ENCODE data around the gene TMEM174. TPM values are rescaled to one million over a fixed set of nuclear protein-coding genes. Genes with fewer than 3 reads are reported as not detected.

The TMEM174 gene, protein sequence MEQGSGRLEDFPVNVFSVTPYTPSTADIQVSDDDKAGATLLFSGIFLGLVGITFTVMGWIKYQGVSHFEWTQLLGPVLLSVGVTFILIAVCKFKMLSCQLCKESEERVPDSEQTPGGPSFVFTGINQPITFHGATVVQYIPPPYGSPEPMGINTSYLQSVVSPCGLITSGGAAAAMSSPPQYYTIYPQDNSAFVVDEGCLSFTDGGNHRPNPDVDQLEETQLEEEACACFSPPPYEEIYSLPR
- not detected for total RNA-seq

DNA sequence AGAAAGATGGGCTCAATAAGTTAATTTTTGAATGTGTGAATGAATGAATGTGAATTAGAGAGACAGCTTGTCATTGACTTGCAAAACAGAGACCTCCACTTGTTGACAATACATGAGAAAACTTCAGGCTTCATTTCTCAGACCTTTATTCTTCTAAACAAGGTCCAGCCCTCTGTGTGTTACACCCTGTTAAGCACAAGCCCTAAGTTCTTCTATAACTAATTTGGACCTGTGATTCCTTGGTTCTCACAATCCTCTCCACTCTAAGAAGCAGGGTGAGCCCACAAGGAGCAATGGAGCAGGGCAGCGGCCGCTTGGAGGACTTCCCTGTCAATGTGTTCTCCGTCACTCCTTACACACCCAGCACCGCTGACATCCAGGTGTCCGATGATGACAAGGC, at the start of gene TMEM174:
TMEM174 (plus strand) TSS at position 243 of the 400 bp plus-strand sequence; CDS start at position 294, 51 bp downstream.
- DNase-seq (ENCODE audit: low spot score in 2 of 2) (no peak), FAIRE-seq (no peak)

DNA sequence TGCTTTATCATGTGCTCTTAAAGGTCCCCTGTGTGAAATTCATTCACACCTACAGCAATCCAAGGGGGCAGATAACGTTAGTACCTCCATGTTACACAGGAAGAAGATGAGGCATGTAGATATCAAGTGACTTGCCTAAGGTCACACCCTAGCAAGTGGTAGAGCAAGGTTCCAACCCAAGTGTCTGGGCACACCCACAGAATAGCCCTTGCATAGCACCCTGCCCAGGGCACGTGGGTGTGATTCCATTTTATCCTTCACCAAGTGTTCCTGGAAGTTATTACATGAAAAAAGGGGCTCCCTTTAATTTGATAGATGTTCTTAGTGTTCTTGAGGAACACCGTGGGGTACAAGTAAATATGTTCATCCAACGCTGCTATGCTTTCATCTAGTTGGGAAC, 47.7 kb upstream of the TMEM174 start:
- DNase-seq (ENCODE audit: low spot score in 2 of 2), result no peak
- FAIRE-seq, result no peak

DNA sequence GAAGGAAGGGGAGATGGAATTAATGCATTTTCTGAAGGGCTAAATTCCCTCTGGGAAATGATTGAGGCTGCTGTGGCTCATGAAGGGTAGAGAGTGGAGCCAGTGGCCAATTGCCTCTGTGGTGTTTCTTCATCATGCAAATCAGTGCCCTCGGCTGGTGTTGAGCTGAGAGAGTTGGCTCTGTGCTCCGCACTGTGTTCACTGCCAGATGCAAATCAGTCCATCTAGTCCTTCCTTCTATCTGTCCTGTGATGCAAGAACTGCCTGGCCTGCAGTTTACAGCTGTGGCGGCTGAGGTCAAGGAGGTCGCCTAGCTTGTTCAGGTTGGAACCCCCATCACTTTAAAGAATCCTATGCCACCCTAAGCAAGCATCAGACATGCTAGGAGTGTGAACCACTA, 46.6 kb upstream of the TMEM174 start:
- no peak for DNase-seq (ENCODE audit: low spot score in 2 of 2)
- no peak for FAIRE-seq

DNA sequence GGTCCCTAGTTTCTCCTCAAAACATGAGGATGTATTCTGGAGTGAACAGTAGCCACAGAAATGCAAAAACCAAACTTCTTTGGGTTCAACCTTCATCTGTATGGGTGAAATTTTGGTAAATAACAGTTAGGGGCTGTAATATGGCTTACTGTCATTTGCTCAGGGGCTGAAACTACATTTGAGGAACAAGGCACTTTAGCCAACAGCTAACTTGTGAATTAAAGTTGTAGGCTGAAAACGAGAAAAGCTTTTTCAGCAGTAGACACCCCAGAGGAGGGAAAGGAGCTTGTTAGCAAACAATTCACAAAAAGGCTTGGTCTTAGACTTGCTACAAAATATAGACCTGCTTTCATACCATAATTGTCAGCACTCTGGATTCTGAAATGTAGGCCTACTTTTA, 46.0 kb upstream of the TMEM174 start:
- FAIRE-seq (no peak), DNase-seq (ENCODE audit: low spot score in 2 of 2) (no peak)

DNA sequence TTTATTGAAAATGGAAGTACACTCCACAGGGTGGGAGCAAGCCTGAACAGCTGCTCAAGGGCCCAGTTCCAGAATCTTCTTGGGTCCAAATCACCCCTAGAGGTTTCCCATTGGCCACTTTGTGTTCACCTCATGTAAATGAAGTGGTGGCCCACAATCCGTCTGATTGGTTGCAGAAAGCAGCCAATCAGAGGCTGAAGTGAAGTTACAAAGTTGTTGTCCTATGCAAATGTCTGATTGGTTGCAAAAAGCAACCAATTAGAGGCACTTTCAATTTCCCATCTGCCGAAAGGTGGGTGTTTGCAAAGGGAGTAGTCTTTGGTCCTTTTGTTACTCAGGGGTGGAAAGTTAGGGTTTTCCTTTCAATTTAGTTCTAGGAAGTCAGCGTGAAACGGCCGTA, 43.9 kb upstream of the TMEM174 start:
- DNase-seq (ENCODE audit: low spot score in 2 of 2), result no peak
- FAIRE-seq, result no peak

DNA sequence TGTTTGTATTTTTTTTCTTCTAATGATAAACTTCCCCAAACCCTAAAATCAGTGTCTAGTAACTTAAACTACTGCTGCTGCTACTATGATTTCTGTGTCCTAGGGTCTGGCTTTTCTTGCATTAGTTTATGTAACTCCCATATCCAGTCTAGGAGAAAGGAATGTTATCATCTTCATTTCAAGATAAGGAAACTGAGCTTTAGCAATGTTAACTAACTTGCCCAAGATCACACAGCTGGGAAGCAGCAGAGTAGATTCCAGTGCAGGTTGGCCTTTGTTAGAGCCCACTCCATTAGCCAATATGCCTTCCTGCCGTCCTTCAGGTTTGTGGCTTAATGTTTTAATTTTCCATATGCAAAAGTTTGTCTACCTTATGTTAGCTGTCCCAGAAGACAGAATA, 42.2 kb upstream of the TMEM174 start:
- no peak for FAIRE-seq

DNA sequence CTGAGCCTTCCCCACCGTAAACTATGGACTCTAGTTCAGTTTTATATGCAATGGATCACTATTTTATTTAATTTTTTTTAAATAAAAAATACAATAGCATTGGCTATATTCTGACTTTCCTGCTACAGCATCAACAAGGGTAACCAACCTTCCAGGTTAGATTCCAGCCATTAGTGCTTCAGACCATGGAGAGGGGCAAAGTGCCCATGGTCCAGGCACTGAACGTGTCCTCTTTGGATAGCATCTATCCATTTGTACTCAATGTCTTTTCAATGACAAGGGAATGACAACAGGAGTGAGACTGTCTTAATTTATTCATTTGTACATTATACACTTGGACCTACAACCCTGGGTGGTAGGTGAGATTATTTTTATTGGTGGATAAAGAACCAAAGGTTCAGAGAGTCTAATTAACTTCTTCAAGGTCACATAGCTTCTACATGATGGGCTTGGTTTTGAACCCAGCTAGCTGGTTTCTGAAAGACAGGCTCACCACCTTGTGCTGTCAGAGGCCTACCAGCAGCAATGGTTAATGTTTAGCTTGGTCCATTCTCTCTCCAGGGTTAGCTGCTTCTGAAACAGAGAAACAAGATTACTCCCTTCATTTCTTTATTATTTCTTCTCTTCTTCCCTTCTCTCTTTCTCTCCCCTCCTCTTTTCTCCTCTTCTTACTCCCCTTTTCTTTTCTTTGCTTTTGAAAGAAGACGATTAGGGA, 41.1 kb upstream of the TMEM174 start:
- DNase-seq (ENCODE audit: low spot score in 2 of 2), result no peak
- FAIRE-seq, result no peak

More for the DNA sequence above, 42.2 kb upstream of the TMEM174 start:
- DNase-seq (ENCODE audit: low spot score in 2 of 2), result no peak

DNA sequence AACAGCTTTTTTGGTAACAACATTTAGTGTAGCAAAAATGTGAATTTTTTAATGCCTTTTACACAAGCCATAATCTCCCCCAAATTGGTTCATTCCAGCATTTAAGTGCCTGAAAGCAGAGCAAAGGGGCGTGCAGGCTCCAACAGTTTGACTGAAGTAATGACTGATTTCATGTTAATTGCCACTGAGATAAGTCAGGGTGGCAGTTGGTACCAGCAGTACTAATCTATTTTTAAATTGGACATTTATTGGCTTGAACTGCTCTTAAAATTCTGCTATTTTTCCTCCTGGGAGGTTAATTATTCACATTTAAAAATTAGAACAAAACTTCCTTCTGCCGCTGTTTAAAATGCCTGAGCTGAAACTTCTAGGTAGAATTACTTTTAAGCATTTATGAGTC, 40.2 kb upstream of the TMEM174 start:
- no peak for DNase-seq (ENCODE audit: low spot score in 2 of 2)

DNA sequence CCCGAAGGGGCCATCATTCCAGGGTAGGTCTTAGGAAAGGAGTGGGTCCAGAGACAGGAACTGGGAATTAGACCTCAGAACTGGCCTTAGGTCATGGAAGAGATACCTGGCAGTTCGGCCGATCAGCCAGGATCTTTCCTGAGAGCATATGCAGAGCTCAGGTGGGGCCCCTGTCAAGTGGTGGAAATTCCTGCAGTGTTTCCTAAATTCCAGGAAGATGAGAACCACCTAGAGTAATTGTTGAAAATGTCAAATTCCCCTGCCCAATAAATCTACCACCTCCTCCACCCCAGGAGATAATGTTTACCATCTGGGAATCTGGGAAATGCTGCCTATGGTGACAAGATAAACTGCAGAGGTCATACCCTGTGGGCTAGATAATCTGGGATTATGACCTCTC, 38.0 kb upstream of the TMEM174 start:
- FAIRE-seq, result no peak
- no peak for DNase-seq (ENCODE audit: low spot score in 2 of 2)

More for the DNA sequence above, 40.2 kb upstream of the TMEM174 start:
- FAIRE-seq, result no peak

DNA sequence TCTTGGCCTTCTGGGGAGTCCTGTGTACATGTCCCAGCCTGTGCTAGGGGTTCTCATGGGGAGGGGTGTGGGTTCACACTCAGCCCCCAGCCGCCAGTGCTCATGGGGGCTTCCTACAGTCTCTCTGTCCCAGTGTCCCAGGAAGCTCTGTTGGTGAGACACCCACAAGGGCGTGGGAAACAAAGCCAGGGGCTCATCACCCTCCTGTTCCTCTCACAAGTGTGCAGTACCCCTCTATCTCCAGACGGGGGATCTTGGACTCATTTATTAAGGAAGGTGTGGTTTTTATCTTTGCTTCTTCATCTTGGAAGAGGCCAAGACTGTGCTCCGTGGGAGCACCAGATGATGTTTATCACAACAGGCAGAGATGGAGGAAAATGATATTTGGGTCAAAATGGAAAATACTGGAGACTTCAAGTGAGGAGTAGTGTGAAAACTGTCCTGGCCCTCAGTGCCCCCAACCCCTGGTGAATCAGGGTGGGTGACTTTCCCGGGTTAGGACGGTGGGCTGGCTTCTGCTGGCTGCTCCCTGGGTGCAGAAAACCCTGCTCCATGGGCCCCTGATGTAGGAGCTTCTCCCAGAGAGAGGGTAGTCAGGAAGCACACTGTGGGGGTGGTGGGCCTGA, 37.5 kb upstream of the TMEM174 start:
- no peak for FAIRE-seq
- no peak for DNase-seq (ENCODE audit: low spot score in 2 of 2)

DNA sequence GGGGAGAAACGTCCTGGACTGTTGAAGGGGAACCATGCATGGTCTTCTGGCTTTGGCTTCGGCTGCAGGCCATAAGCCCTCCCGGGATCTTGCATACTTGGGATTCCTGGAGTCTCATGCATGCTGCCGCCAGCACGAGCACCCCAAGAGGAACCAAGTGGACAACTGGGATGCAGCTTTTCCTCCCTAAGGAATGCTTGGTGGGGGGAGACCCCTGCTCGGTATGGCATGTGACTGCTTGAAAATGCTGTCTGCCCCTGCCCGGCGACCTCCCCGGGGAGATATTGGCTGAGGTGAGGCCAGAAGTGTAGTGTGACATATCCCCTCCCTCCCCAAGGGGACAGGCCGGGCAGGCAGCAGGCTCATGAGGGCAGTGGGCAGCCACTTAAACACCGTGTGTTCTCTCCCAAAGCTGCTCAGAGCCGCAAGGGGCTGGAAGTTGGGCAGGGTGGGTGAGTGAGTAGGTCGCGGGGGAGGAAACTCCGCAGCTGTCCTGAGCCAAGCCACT, 36.9 kb upstream of the TMEM174 start:
- DNase-seq (ENCODE audit: low spot score in 2 of 2) (no peak), FAIRE-seq (no peak)

DNA sequence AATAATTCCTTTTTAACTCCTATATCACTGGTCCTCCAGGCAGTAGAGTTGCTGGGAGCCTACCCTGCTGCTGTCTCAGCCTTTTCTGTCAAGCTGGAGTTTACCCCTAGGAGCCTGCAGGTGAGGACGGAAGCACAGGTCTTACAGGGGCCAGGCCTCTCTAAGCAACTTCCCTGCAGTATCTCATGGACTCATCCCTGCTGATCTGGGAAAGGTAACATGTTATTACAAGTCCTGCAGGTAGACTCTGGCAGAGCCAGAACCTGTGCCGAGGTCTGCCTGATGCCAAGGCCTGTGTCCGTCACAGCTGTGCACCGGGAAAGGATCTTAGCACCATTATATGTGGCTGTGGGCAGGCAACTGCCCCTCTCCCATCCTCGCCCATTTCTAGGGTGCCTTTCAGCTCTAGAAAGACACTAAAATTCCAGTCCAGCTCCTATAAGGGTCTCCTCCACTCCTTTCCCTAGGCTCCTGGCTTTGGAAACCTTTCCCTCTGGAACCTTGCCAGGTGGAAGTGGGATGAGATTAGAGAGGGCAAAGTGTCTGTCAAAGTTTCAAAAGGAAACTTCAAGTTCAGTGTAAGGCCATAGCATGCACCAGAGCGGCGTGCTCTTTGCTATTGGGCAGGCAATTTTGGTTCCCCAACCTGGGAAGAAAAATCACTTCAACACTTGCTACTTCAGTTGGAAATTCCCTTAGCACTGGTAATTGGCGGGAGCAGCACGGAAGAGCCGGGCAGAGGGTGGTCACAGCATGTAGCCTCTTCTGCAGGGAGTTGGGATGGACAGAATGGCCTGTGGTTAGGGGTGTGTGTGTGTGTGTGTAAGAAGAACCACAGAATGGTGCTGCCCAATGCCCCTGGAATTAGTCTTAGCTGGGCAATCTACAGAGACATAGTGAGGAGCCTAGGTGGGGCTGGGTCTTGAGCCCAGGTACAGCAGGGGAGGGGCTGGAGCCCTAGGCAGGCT, 35.1 kb upstream of the TMEM174 start:
- FAIRE-seq (no peak), DNase-seq (ENCODE audit: low spot score in 2 of 2) (no peak)

DNA sequence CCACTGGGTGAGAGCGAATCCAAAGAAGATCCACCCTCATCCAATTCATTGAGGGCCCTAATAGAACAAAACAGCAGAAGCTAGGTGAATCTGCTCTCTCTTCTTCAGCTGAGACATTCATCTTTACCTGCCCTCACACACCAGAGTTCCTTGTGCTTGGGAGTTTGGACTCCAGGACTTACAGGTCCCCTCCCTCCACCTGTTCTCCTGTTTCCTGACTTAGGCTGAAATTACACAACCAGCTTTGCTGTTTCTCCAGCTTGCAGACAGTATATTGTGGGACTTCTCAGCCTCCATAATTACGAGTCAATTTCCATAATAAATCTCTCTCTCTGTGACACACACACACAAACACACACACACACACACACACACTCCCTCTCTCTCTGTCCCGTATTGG, 33.5 kb upstream of the TMEM174 start:
- no peak for FAIRE-seq
- DNase-seq (ENCODE audit: low spot score in 2 of 2), result no peak

DNA sequence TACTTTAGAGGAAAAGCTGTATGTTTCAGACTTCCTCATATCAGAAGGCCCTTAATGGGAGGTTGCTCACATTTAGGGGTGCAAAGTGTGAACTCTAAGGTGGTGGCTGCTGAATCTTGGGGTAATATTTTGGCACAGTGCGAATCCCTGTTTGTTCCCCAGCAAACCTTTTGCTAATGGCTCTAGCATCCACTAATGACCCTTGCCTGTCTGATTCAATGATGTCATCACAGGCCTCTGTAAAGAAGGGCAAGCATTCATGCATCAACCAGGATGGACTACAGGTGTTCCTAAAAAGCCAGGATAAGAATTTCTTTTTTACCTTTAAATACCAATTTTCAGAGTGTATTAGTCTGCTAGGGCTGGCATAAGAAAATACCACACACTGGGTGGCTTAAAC, 32.2 kb upstream of the TMEM174 start:
- DNase-seq (ENCODE audit: low spot score in 2 of 2) (no peak), FAIRE-seq (no peak)

DNA sequence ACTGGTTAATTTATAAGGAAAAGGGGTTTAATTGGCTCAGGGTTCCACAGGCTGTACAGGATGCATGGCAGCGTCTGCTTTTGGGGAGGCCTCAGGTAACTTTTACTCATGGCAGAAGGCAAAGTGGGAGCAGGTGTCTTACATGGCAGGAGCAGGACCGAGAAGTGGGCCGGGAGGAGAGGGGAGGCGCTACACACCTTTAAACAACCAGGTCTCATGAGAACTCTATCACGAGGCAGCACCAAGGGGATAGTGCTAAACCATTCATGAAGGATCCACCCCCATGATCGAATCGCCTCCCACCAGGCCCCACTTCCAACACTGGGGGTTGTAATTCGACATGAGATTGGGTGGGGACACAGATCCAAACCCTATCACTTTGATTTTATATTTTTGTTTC, 31.0 kb upstream of the TMEM174 start:
- no peak for FAIRE-seq

DNA sequence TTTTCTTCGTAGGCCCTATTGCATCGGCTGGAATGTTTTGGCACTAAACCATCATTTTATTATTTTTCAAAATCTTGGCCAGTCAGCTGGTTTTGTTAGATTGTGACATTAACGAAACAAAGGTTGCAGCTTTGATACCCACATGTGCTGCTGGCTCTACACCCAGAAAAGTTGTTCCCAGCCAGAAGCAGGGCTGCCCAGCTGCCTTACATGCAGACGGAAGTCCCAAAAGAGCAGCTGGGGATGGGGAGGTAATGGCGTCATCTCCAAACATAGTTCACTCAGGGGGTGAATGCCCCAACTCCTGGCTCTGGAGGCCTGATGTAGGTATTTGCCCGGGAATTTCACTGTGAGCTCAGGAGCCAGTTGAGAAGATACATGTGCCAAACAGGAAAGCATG, 29.3 kb upstream of the TMEM174 start:
- DNase-seq (ENCODE audit: low spot score in 2 of 2), result no peak
- no peak for FAIRE-seq

More for the DNA sequence above, 31.0 kb upstream of the TMEM174 start:
- DNase-seq (ENCODE audit: low spot score in 2 of 2), result no peak

DNA sequence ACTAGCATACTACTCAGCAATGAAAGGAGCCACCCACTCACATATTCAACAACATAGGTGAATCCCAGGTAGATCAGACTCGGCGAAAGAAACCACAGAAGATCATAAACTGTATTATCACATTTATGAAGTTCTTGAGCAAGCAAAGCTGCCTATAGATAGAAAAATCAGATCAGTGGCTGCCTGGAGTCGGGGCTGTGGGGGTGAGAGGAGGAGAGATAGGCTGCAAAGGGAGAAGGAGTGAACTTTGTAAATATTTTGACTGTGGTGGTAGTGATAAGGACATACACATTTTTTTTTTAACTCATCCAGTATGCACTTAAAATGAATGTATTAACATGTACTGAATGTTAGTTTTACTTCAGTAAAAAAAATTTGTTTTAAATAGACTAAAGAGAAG, 23.5 kb upstream of the TMEM174 start:
- no peak for DNase-seq (ENCODE audit: low spot score in 2 of 2)
- no peak for FAIRE-seq

DNA sequence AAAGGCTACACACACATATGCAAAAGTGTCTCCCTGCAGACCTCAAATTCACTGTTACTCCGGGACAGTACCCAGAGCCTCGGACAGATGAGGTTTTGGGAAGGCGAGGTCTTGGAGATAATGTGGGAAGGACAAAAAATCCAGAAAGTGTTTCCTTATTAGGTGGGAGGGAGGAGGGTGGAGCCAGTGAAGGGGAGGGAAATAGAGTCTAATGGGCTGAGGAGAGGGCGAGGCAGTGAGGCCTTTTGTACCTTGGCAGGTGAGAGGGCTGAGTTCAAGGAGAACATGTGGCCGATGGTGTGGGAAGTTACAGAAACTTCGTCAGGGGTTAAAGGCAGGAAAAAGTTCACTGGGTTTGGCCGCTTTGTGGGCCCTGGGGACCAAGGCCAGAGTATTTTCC, 22.1 kb upstream of the TMEM174 start:
- no peak for DNase-seq (ENCODE audit: low spot score in 2 of 2)
- FAIRE-seq, result no peak

DNA sequence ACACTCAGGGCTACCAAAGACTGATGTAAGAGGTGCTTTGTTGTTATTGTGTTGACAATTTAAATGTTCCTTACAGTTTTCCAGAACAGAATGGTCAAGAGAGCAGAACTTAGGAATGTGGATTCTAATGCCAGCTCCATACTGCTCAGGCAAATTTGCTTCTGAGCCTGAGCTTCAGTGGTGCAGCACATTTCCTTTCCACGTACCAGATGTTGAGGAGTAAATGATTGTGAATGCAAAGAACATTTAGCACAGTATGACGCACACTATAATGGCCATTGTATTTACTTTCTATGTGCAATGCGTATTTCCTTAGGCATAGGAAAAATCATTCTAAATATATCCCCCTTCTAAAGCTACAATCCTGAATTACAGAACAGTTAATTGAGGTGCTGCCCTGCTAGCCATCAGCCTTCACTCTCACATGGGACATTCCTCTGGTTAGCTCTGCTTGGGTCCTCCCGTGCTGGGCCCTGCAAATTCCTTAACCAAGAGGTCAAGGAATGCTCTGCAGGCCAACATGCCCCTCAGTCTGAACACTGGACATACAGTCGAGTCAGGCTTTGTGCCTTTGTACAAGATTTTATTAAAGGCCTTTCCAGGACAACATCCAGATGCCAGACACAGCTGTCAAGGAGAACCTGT, 21.1 kb upstream of the TMEM174 start:
- DNase-seq (ENCODE audit: low spot score in 2 of 2), result no peak
- no peak for FAIRE-seq
